A549 treated with ZK216348 at 1 μM for 4 hours (cell line): ENCODE data around the gene TMC6. TPM values are rescaled to one million over a fixed set of nuclear protein-coding genes. Genes with fewer than 3 reads are reported as not detected.

Experiments used
- total RNA-seq: library from RNA; stranded (reverse); fragments of 200-300 nt; extraction: Qiagen RNA extraction; gene quantifications from 5 replicates; pipeline ENCODE4 v1.2.3, GENCODE V29; 2022; ENCODE audit warnings: low read depth

The TMC6 gene, protein sequence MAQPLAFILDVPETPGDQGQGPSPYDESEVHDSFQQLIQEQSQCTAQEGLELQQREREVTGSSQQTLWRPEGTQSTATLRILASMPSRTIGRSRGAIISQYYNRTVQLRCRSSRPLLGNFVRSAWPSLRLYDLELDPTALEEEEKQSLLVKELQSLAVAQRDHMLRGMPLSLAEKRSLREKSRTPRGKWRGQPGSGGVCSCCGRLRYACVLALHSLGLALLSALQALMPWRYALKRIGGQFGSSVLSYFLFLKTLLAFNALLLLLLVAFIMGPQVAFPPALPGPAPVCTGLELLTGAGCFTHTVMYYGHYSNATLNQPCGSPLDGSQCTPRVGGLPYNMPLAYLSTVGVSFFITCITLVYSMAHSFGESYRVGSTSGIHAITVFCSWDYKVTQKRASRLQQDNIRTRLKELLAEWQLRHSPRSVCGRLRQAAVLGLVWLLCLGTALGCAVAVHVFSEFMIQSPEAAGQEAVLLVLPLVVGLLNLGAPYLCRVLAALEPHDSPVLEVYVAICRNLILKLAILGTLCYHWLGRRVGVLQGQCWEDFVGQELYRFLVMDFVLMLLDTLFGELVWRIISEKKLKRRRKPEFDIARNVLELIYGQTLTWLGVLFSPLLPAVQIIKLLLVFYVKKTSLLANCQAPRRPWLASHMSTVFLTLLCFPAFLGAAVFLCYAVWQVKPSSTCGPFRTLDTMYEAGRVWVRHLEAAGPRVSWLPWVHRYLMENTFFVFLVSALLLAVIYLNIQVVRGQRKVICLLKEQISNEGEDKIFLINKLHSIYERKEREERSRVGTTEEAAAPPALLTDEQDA
- total RNA-seq, result 5.1 to 16.8 TPM (median 12.6 TPM) in 5 replicates

DNA sequence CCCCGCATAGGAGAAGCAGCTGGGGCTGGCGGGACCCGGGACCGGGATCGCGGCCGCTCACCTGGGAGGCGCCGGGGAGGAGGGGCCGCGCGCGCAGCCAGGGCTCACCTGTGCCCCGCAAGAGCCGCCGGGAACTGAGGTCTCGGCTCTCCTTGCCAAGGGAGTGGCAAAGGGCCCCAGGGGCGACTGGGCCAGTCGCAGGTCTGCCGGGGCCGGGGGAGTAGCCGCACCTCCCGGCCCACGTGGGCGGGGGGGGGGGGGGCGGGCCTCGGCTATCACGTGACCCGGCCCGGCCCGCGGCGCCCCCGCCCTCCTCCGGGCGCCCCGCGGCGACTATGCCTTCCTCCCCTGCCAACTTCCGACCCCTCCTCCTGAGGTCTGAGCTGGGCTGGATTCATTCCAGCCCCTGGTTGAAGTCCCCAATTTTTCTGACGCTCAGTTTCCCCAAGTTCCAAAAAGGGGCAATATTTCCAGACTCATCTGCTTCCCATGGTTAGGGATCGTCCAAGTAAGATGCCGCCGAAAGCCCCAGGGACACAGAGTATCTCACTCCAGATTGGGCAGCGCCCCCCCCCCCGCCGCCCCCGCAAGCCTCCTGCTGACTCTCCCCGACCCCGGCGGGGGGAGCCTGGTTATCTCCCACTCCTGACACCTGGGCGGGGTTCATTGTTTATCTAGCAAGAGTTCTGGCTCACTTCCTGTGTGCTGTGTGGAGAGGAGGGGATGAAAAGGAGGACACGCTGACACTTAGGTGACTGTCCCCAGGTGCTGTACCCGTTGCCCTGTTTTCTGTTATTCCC lies at the start of gene TMC6:
Gene TMC6, minus strand, starts transcription at position 205 of the 800 bp plus-strand sequence. CDS start 1,923 bp downstream, outside the sequence.

DNA sequence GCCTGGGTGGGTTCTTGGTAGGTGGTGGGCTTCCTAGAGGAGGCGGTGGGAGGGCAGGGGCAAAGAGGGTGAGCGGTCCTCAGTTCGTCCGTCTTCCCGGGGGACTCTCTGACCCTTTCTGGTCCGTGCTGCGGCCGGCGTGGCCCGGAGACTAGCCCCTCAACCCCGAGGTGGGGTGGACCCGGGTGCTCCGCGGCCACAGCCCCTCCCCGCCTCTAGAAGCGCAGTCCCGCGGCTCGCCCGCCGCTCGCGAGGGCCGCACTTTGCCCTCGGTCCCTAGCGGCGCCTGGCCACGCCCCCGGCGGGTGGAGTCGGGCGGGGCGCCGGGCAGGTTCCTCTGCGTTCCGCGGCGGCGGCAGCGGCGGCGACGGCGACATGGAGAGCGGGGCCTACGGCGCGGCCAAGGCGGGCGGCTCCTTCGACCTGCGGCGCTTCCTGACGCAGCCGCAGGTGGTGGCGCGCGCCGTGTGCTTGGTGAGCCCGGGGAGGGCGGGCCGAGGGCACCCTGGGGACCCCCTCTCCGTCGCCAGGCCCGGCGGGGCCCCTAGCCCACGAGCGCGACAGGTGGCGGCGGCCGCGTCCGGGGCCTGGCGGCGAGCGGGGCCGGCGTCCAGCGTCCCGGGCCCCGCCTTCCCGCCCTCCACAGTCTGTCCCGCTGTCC lies 39.8 kb upstream of the TMC6 start, which contains the start of gene SYNGR2:
Gene SYNGR2, plus strand, starts transcription at position 340 of the 661 bp plus-strand sequence. Its CDS starts 36 bp downstream, at position 376.

DNA sequence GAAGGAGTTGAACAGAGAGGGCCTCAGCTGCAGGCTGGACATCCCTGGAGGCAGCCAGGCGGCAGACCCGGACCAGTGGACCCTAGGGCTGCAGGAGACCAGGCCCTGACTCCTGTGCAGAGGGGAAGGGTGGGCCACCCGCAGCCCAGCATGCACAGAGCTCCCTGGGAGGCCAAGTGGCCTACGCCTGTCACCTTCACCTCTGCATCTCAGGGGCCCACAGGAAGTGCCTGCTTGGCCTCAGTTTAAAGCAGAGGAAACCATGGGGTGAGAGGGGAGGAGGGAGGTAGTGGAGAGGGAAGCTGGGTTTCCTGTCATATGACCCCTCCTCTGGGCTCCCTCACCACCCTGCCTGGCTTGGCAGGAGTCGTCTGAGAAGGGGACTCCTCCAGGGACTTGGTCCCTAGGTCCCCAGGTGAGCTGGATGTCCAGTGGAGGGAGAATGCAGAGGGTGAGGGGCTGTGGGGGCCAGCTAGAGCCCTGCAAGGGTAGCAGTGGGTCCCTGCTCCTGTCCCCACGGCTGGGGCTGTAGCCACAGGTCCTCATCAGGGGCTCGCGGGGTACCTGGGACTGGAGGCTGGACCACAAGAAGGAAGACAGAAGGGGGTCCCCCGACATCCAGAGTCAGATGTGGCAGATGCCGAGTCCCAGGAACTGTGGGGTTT lies 2.0 kb upstream of the TMC6 start, which contains the start of gene TMC8:
Gene TMC8, plus strand, starts transcription at position 335 of the 665 bp plus-strand sequence. CDS start 818 bp downstream, outside the sequence.

Other genes starting within 250 kb of the TMC6 start
- 1.4 to 2.5 TPM (median 2.2 TPM) in 5 replicates for gene TNRC6C, start 170.1 kb downstream of the TMC6 start, total RNA-seq
- gene TMC8, start 2.0 kb upstream of the TMC6 start, total RNA-seq, result 0.18 to 1.2 TPM (median 0.26 TPM) in 5 replicates
- not detected in 5 replicates for gene C17orf99, start 17.6 kb upstream of the TMC6 start, total RNA-seq
- 103 to 201 TPM (median 187 TPM) in 5 replicates for gene SYNGR2, start 39.8 kb upstream of the TMC6 start, total RNA-seq
- gene TK1, start 58.3 kb upstream of the TMC6 start, total RNA-seq, result 220 to 241 TPM (median 230 TPM) in 5 replicates
- 38.2 to 46.2 TPM (median 41.3 TPM) in 5 replicates for gene AFMID, start 58.6 kb upstream of the TMC6 start, total RNA-seq
- gene BIRC5, start 85.5 kb upstream of the TMC6 start, total RNA-seq, result 93.1 to 109 TPM (median 98.8 TPM) in 5 replicates
- gene TMEM235, start 102.9 kb upstream of the TMC6 start, total RNA-seq, result not detected in 5 replicates
- gene SOCS3, start 231.3 kb upstream of the TMC6 start, total RNA-seq, result 28.2 to 46.7 TPM (median 41.0 TPM) in 5 replicates
- 15.1 to 29.9 TPM (median 28.6 TPM) in 5 replicates for gene PGS1, start 249.9 kb upstream of the TMC6 start, total RNA-seq